Lower leg skin (tissue), 3 donors: Measurements from ENCODE around the gene GSTT4.
"Not testable (repeated sequence)": the region's sequence is repeated elsewhere in the genome, so short reads cannot be mapped to it uniquely, and the experiment has no call there.

Experiments
- POLR2A ChIP-seq, 2 donors: fragments of 450-650 bp; IDR thresholded peaks; one replicate each; pipeline ENCODE4 v1.6.1; 2016 to 2017; ENCODE audit warnings: antibody characterized with exemption in 2 of 2, mild to moderate bottlenecking in 1 of 2, moderate library complexity in 1 of 2
- TF ChIP-seq, protein P1 (sequence below), 3 donors: fragments of 450-650 bp; IDR thresholded peaks; one replicate each; pipeline ENCODE4 v1.5.1; 2016; ENCODE audit warnings: antibody characterized with exemption in 3 of 3, mild to moderate bottlenecking in 3 of 3, moderate library complexity in 2 of 3

DNA sequence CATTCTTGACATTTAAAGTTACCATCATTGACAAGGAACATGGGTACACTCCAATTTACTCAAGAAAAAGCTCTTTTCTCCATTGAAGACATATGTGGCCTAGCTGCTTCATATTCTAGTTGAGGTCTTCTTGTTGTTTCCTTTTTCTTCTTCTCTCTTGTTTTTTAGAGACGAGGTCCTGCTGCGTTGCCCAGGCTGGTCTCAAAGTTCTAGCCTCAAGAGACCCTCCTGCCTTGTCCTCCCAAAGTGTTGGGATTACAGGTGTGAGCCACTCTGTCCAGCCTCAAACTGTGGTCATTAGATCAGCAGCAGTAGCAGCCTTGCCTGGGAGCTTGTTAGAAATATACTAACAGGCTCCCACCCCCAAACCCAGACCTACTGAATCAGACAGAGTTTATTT is 12.2 kb downstream of the GSTT4 start:
- TF ChIP-seq, protein P1, sequence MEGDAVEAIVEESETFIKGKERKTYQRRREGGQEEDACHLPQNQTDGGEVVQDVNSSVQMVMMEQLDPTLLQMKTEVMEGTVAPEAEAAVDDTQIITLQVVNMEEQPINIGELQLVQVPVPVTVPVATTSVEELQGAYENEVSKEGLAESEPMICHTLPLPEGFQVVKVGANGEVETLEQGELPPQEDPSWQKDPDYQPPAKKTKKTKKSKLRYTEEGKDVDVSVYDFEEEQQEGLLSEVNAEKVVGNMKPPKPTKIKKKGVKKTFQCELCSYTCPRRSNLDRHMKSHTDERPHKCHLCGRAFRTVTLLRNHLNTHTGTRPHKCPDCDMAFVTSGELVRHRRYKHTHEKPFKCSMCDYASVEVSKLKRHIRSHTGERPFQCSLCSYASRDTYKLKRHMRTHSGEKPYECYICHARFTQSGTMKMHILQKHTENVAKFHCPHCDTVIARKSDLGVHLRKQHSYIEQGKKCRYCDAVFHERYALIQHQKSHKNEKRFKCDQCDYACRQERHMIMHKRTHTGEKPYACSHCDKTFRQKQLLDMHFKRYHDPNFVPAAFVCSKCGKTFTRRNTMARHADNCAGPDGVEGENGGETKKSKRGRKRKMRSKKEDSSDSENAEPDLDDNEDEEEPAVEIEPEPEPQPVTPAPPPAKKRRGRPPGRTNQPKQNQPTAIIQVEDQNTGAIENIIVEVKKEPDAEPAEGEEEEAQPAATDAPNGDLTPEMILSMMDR (IDR thresholded peaks at IDR 0.05), result not testable (repeated sequence)
- not testable (repeated sequence) for TF ChIP-seq POLR2A (IDR thresholded peaks at IDR 0.05)
